ENCODE data around the gene COLEC11.

COLEC11 gene

GRCh38 chr2:3585261-3586109, 9.4 kb upstream of the COLEC11 start:
- DNase-seq (ENCODE audit: low read depth), result no peak
- no peak overlapping the region for H3K4me3 ChIP-seq (ENCODE audit: low read length)

GRCh38 chr2:3586220-3586619, 8.7 kb upstream of the COLEC11 start:
- no peak for TF ChIP-seq CTCF (IDR thresholded peaks at IDR 0.05; ENCODE audit: insufficient read depth, low read depth, low read length, missing control alignments)
- no peak for DNase-seq (ENCODE audit: low read depth)
- H3K4me3 ChIP-seq (ENCODE audit: low read length), result no peak overlapping the region

More at GRCh38 chr2:3585261-3586109, 9.4 kb upstream of the COLEC11 start:
- no peak for TF ChIP-seq CTCF (IDR thresholded peaks at IDR 0.05; ENCODE audit: insufficient read depth, low read depth, low read length, missing control alignments)

- no peak for DNase-seq (ENCODE audit: low read depth)
- TF ChIP-seq CTCF (IDR thresholded peaks at IDR 0.05; ENCODE audit: insufficient read depth, low read depth, low read length, missing control alignments), result no peak
- no peak overlapping the region for H3K4me3 ChIP-seq (ENCODE audit: low read length)
Observed at GRCh38 chr2:3587021-3587420, 7.9 kb upstream of the COLEC11 start.

GRCh38 chr2:3587432-3587831, 7.5 kb upstream of the COLEC11 start:
- no peak for DNase-seq (ENCODE audit: low read depth)
- no peak for TF ChIP-seq CTCF (IDR thresholded peaks at IDR 0.05; ENCODE audit: insufficient read depth, low read depth, low read length, missing control alignments)
- H3K4me3 ChIP-seq (ENCODE audit: low read length), result no peak overlapping the region

GRCh38 chr2:3588084-3588483, 6.8 kb upstream of the COLEC11 start:
- no peak overlapping the region for H3K4me3 ChIP-seq (ENCODE audit: low read length)
- DNase-seq (ENCODE audit: low read depth), result no peak
- no peak for TF ChIP-seq CTCF (IDR thresholded peaks at IDR 0.05; ENCODE audit: insufficient read depth, low read depth, low read length, missing control alignments)

- no peak overlapping the region for H3K4me3 ChIP-seq (ENCODE audit: low read length)
- no peak for DNase-seq (ENCODE audit: low read depth)
- no peak for TF ChIP-seq CTCF (IDR thresholded peaks at IDR 0.05; ENCODE audit: insufficient read depth, low read depth, low read length, missing control alignments)
Observed at GRCh38 chr2:3589086-3589485, 5.8 kb upstream of the COLEC11 start.

GRCh38 chr2:3595404-3595803, 492 bp downstream of the COLEC11 start:
- no peak for TF ChIP-seq CTCF (IDR thresholded peaks at IDR 0.05; ENCODE audit: insufficient read depth, low read depth, low read length, missing control alignments)
- no peak overlapping the region for H3K4me3 ChIP-seq (ENCODE audit: low read length)
- no peak for DNase-seq (ENCODE audit: low read depth)

All from epithelial cell of esophagus (primary cell).